Stimulated activated CD4-positive, alpha-beta T cell treated with anti-CD3 and anti-CD28 coated beads, Interleukin-12 subunit alpha, Interleukin-12 subunit beta, amount 100 ng/mL, for 24 hours (primary cell): ENCODE measurements around the gene DLG5.
"Not testable (repeated sequence)": the region's sequence is repeated elsewhere in the genome, so short reads cannot be mapped to it uniquely, and the experiment has no call there.

ENCODE experiments used
- DNase-seq, 2 experiments: peaks; one replicate each; pipeline ENCODE4 v3.0.0-alpha.2; 2020; ENCODE audit warnings: low read depth in 2 of 2

DLG5 gene

DNA sequence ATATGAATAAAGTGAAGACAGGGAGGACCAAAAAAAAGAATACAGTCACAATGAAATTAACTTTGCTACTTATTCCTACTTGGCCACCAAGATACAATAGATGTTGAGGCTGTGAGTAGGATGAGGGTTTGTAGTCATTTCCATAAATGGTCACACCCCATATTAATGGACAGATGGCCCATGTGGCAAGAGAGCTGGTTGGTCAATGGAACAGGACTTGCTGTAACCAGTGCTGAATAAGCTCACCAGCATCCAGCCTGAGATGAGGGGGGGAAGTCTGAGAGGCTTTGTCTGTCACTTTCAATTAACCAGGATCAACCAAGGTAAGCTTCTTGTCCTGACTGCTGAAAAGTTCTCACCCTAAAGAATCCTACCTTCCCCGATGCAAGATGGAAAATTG, 158.5 kb downstream of the DLG5 start:
- no peak for DNase-seq

DNA sequence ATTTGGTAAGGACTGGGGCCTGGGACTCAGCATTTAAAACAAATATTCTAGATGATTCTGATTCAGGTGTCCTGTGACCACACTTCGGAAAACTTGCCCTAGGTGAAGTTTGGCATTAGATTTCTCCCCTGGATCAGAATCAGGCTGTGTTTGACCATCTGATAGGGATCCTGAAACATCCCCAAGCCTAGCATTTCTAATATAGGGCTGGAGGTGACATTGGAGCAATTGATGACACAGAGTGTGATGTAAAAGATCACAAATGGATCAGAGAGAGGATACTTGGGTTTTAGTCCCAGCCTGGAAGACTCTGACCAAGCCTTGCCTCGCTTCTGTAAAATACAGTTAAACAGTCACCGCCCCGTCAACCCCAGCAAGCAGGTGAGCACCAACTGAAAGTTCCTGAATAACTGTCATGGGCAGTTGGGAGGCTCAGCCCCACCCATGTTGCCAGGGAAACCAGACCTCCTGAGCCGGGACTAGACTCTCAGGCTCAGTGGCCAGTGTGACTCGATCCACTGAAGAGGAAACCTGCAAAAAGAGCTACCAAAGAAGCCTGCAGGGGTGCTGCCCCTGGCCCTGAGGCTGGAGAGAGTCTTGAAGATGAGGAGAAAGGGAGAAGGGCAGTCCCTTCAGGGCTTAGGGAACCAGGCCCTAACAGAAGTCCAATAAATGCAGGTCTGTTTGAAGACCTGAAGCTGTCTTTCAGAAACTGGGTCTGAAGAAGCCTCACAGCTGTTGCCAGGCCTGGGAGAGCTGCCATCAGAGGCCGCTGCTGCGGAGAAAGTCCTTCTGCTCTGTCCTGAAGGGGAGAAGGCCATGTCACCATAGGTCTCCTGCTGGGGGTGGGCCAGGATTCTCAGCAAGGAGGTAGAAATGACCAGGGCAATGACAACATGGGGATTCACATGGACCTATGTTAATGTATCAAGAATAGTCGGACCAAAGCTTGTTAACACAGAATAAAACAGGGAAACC, 162.8 kb downstream of the DLG5 start:
- no peak for DNase-seq

DNA sequence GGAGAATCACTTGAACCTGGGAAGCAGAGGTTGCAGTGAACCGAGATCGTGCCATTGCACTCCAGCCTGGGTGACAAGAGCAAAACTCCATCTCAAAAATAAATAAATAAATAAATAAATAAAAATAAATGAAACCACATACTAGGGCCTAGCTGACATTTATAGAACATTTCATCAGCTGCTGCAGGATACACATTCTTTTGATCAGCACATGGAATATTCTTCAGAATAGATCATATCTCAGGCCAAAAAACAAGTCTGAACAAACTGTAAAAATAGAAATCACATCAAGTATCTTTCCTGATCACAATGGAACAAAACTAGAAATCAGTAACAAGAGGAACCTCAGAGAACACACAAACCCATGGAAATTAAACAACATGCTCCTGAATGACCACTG, 168.1 kb downstream of the DLG5 start:
- DNase-seq: not testable (repeated sequence)

DNA sequence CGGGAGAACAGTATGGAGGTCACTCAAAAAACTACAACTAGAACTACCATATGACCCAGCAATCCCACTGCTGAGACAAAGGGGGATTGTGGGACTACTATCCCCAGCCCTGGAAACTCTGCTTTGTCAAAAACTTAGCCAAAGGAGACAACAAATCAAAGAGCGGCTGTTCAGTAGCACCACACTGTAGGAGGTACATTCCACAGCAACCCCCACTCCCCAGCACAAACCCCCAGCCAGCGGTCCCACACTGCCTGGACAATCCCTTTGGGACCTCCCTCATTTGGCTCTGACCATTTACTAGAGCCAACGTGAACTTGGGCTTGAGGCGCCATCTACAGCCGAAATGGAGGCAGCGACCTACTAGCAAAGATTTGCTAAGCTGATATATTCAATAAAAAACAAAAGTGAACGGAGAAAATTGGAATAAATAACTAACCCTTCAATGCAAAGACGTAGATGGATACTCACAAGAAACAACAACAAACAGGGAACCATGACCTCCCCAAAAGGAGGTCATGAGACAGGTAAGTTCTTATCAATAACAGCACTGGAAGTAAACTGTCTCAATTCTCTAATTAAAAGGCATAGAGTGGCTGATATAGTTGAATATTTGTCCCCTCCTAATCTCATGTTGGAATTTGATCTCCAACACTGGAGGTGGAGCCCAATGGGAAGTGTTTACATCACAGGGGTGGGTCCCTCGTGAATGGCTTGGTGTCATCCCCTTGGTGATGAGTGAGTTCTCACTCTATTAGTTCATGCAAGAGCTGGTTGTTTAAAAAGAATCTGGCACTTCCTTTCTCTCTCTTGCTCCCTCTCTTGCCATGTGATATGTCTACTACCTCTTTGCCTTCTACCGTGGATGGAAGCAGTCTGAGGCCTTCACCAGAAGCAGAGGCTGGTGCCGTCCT, 170.0 kb downstream of the DLG5 start:
- DNase-seq: peak in 1 of 2 experiments; percentile 4

DNA sequence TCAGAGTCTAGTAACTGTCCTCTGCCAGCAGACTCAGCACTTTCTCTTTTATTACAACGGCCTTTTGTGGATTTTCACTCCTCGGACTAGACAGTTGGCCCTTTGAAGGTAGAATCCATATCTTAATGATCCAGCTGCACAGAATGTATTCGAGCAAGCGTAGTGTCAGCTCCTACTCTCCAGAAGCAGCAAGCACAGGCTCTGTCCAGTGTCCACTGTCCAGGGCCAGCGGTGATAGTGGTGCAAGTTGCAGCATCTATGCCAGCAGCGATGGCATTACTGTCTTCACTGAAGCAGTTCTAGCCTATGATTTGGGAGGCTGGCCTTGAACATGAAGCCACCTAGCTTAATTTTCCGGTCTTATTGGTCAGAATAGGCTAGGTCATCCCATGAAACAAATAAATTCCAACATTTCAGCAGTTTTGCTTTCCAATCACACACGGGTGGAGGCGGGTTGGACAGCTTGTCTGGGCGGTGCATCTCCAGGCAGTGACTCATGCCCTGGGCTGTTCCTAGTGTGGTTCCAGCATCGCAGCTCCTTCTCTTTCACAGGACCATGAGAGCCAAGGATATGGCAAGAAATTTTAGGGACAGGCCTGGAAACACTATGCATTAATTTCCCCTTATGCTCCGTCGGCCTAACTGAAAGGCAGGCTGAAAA, 180.4 kb downstream of the DLG5 start:
- DNase-seq: no peak

DNA sequence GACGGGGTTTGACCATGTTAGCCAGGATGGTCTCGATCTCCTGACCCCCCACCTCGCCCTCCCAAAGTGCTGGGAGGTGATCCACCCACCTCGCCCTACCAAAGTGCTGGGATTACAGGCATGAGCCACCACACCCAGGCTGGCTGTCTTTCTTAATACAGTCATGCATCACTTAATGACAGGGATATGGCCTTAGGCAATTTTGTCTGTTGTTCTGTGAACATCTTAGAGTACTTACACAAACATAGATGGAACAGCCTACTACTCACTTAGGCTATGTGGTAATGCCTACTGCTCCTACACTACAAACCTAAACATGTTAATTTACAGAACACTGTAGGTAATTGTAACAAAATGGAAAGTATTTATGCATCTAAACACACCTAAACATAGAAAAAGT, 182.3 kb downstream of the DLG5 start:
- no peak for DNase-seq

DNA sequence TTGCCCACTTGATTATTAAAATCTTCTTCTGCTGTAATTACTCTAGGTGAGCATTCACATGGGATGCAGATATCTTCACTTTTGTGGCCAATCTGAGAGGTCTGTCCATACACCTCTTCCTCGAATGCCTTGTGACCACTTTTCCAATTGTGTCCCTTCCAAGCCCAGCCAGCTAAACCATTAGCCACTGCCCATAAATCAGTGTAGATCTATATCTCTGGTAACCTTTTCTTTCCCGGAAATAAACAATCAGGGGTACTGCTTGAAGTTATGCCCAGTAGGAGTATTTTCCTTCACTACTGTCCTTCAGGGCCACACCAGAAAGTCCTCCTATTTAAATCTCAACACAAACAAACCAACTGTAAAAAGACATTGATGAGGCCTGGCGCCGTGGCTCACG, 184.4 kb downstream of the DLG5 start:
- DNase-seq: no peak

DNA sequence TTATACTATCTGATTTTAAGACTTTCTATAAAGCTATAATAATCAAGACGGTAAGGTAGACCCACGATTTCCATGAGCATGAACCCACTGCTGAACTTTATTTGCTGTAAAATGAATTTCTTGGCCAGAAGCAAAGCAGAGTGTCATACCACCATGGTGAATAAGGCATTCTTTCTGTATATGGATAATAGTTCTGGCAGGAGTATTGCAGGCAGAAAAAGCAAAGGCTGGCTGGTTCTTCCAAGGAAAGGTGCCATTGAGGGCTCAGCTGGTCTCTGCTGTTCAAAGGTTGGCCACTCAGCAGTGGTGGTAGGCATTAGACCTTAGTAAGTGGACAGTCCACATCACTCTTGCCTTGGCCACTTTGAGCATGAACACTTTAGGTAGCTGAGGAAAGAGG, 184.8 kb downstream of the DLG5 start:
- DNase-seq: no peak
